DND-41 (cell line): ENCODE results near the gene C1QTNF1.

ENCODE experiments used
- CTCF ChIP-seq: IDR thresholded peaks from 2 replicates; pipeline ENCODE4 v1.5.1; 2012; ENCODE audit warnings: borderline replicate concordance, low read length, moderate library complexity, mild to moderate bottlenecking; ENCODE audit not compliant: poor library complexity, severe bottlenecking; ENCODE audit errors: extremely low read depth
- EZH2 ChIP-seq: IDR thresholded peaks from 3 replicates; pipeline ENCODE4 v1.6.1; 2012; ENCODE audit warnings: borderline replicate concordance, low read depth, mild to moderate bottlenecking, moderate library complexity, low read length, inconsistent platforms; ENCODE audit not compliant: severe bottlenecking

DNA sequence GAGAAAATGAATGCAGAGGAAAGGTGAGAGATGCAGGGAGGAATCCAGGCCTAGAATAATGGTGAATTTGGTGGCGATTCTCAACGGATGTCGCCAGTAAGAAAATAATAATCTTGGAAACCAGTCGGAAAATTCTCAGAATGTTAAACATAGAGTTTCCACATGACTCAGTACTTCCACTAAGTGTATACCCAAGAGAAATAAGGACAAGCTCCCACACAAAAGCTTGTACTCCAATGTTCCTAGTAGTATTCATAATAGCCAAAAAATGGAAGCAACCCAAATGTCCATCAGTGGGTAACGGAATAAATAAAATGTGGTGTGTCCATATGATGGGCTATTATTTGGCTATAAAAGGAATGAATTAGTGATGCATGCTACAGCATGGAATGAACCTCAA lies 31.2 kb downstream of the C1QTNF1 start:
- no peak for TF ChIP-seq CTCF
- TF ChIP-seq EZH2 = no peak
